ENCODE data around the gene CLDN16.

The CLDN16 gene

GRCh38 chr3:190442240-190442639, 54.3 kb downstream of the CLDN16 start:
- no peak for DNase-seq (ENCODE audit: low spot score)

- peak; percentile 26 for DNase-seq (ENCODE audit: low spot score)
These were observed 55.3 kb downstream of the CLDN16 start for GRCh38 chr3:190443257-190443656.

GRCh38 chr3:190444006-190444405, 56.0 kb downstream of the CLDN16 start:
- DNase-seq (ENCODE audit: low spot score), result no peak

- no peak for DNase-seq (ENCODE audit: low spot score)
These were observed 56.7 kb downstream of the CLDN16 start for GRCh38 chr3:190444576-190445145.

- no peak for DNase-seq (ENCODE audit: low spot score)
These were observed 58.8 kb downstream of the CLDN16 start for GRCh38 chr3:190446573-190447279.

GRCh38 chr3:190448256-190448655, 60.3 kb downstream of the CLDN16 start:
- DNase-seq (ENCODE audit: low spot score), result no peak

GRCh38 chr3:190449801-190450200, 61.8 kb downstream of the CLDN16 start, which contains the start of gene TMEM207:
Gene TMEM207, minus strand, starts transcription at chr3:190449901. Its CDS starts 92 bp downstream, at chr3:190449809.
- DNase-seq (ENCODE audit: low spot score), result no peak

GRCh38 chr3:190455828-190456227, 67.9 kb downstream of the CLDN16 start:
- DNase-seq (ENCODE audit: low spot score), result no peak

- no peak for DNase-seq (ENCODE audit: low spot score)
These were observed 68.8 kb downstream of the CLDN16 start for GRCh38 chr3:190456770-190457169.

GRCh38 chr3:190458040-190458439, 70.1 kb downstream of the CLDN16 start:
- no peak for DNase-seq (ENCODE audit: low spot score)
